Type B pancreatic cell (in vitro differentiated cells): ENCODE results near the gene RERE. TPM values are rescaled to one million over a fixed set of nuclear protein-coding genes. Genes with fewer than 3 reads are reported as not detected.
"Not testable (repeated sequence)": the region's sequence is repeated elsewhere in the genome, so short reads cannot be mapped to it uniquely, and the experiment has no call there.

ENCODE experiments used
- DNase-seq: peaks from one replicate; pipeline ENCODE4 v3.0.0; 2021; ENCODE audit warnings: mixed read lengths; ENCODE audit not compliant: unreplicated experiment; ENCODE audit errors: extremely low spot score
- H3K27ac Mint-ChIP-seq: 2 replicates; pipeline ENCODE4 v1.8.0; 2021; ENCODE audit warnings: mild to moderate bottlenecking, mixed read lengths
- H3K27me3 Mint-ChIP-seq: 2 replicates; pipeline ENCODE4 v1.8.0; 2021; ENCODE audit warnings: mixed read lengths
- H3K36me3 Mint-ChIP-seq: 2 replicates; pipeline ENCODE4 v1.8.0; 2021; ENCODE audit warnings: mixed read lengths
- H3K4me1 Mint-ChIP-seq: one replicate; pipeline ENCODE4 v1.8.0; 2021; ENCODE audit warnings: mixed read lengths; ENCODE audit not compliant: unreplicated experiment
- H3K4me3 Mint-ChIP-seq: 2 replicates; pipeline ENCODE4 v1.8.0; 2021; ENCODE audit warnings: mild to moderate bottlenecking, mixed read lengths
- H3K9me3 Mint-ChIP-seq: 2 replicates; pipeline ENCODE4 v1.8.0; 2021; ENCODE audit warnings: mixed read lengths
- total RNA-seq: library from RNA; stranded (reverse); gene quantifications from 2 replicates; pipeline ENCODE4 v1.2.1, GENCODE V29; 2021; ENCODE audit warnings: low replicate concordance
- TF ChIP-seq, protein P1 (sequence below): fragments of 200-600 bp; sonication (generic); conservative IDR thresholded peaks from 2 replicates; pipeline ENCODE4 v1.5.0; 2021; ENCODE audit warnings: antibody characterized with exemption, mild to moderate bottlenecking

The RERE gene
- total RNA-seq, 1 donor from 2014 or later: 141 TPM

DNA sequence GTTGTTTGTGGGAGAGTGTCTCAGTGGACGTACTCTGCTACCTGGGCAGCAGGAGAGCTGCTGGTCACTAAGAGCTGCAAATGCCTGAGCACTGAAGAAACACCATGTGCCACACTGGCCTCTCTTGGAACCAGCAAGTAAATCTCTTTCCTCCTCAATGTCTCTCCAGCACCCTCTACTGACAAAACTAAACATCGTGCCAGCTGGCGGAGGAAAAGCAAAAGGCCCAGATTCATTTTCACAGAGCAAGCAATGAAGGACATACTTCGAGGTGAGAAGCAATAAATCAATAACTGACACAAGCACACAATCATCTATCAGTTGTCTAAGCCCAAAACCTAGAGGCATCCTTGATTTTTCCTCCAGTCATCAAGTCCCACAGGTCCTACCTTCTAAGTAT is 78.1 kb downstream of the RERE start:
- no peak for DNase-seq
- H3K9me3 Mint-ChIP-seq: peaks cover 5% of the 10 kb centered on the region
- no peak overlapping the region for H3K4me3 Mint-ChIP-seq
- TF ChIP-seq, protein P1, sequence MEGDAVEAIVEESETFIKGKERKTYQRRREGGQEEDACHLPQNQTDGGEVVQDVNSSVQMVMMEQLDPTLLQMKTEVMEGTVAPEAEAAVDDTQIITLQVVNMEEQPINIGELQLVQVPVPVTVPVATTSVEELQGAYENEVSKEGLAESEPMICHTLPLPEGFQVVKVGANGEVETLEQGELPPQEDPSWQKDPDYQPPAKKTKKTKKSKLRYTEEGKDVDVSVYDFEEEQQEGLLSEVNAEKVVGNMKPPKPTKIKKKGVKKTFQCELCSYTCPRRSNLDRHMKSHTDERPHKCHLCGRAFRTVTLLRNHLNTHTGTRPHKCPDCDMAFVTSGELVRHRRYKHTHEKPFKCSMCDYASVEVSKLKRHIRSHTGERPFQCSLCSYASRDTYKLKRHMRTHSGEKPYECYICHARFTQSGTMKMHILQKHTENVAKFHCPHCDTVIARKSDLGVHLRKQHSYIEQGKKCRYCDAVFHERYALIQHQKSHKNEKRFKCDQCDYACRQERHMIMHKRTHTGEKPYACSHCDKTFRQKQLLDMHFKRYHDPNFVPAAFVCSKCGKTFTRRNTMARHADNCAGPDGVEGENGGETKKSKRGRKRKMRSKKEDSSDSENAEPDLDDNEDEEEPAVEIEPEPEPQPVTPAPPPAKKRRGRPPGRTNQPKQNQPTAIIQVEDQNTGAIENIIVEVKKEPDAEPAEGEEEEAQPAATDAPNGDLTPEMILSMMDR: no peak
- H3K27ac Mint-ChIP-seq: no peak overlapping the region
- peaks cover 36% of the 10 kb centered on the region for H3K36me3 Mint-ChIP-seq
- peaks cover 23% of the 10 kb centered on the region for H3K4me1 Mint-ChIP-seq
- no peaks in the 10 kb centered on the region for H3K27me3 Mint-ChIP-seq

DNA sequence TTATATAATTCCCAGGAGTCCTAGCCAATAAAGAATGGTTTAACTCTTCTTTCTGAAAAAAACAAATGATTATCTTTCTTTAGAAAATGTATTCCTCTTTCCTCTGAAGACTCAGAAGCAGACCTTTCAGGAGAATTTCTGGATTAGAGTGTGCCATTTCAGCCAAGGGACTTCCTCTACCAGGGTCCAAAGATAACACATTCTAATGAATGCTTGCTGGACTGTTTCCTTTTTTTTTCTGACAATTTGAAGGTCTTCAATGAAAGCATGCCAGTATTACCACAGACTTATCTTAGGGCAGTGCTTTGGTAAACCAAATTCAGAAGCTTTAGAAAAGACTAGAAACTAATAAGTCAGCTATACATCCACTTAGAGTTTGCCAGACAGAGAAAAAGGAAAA is 80.5 kb downstream of the RERE start:
- H3K27ac Mint-ChIP-seq: no peak overlapping the region
- H3K27me3 Mint-ChIP-seq: no peaks in the 10 kb centered on the region
- no peak for DNase-seq
- peaks cover 41% of the 10 kb centered on the region for H3K36me3 Mint-ChIP-seq
- TF ChIP-seq, protein P1: no peak
- no peak overlapping the region for H3K4me3 Mint-ChIP-seq
- H3K9me3 Mint-ChIP-seq: peaks cover 10% of the 10 kb centered on the region
- peaks cover 22% of the 10 kb centered on the region for H3K4me1 Mint-ChIP-seq

DNA sequence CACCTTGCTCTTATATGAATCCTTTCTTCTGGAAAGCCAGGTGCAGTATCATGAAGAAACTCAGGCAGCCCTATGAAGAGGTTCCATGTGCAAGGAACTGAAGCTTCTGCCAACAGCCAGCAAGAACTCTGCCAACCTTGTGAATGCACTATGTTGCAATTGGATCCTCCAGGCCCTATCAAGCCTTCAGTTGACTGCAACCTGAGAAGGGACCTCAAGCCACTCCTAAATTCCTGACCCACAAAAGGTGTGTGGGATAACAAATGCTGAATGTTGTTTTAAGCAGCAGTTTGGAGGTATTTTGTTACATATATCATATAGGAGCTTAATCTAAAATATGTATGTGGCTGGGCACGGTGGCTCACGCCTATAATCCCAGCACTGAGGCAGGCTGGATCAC is 84.0 kb downstream of the RERE start:
- peaks cover 38% of the 10 kb centered on the region for H3K36me3 Mint-ChIP-seq
- peak overlapping the region; percentile 92 for H3K27ac Mint-ChIP-seq
- TF ChIP-seq, protein P1: no peak
- H3K4me3 Mint-ChIP-seq: peak overlapping the region; percentile 28
- H3K9me3 Mint-ChIP-seq: peaks cover 5% of the 10 kb centered on the region
- no peak for DNase-seq
- H3K4me1 Mint-ChIP-seq: peaks cover 17% of the 10 kb centered on the region
- no peaks in the 10 kb centered on the region for H3K27me3 Mint-ChIP-seq

DNA sequence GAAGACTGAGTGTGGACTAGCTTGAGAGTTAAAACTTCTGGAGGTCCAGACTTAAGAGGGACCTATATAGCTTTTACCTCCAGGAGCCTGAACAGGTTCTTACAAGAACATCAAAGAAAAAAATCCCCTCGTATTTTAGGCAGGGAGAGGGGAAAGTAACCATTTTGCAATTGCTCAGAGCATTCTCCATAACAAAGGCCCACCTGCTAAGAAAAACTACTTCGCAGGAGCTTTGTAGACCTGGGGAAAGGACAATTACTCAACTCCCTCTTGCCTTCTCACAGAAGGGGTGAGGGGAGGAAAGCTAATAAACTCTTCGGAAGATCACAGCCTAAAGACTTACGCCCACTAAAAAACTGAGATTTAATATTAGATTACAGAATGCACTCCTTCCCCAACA is 86.3 kb downstream of the RERE start:
- DNase-seq: no peak
- H3K4me1 Mint-ChIP-seq: peaks cover 19% of the 10 kb centered on the region
- no peaks in the 10 kb centered on the region for H3K27me3 Mint-ChIP-seq
- peaks cover 30% of the 10 kb centered on the region for H3K36me3 Mint-ChIP-seq
- peaks cover 5% of the 10 kb centered on the region for H3K9me3 Mint-ChIP-seq
- H3K27ac Mint-ChIP-seq: no peak overlapping the region
- TF ChIP-seq, protein P1: no peak
- H3K4me3 Mint-ChIP-seq: no peak overlapping the region

DNA sequence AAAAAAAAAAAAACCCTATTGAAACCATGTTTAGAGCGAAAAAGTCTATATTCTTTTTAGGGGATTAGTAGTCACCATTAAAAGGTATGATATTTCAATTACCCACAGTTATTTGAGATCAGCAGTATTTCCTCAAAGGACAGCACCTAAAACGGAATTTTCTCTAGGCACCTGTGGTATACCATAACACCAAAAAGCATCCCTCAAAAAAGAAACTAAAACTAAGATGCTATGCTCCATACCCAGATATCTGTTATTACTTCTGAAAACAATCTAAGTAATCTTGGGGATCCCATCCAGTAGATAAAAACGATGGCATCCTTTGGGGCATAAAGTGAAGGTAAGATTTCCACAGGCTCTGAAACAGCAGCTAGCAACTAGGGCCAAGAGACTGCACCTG is 89.0 kb downstream of the RERE start:
- TF ChIP-seq, protein P1: no peak
- peaks cover 5% of the 10 kb centered on the region for H3K9me3 Mint-ChIP-seq
- no peaks in the 10 kb centered on the region for H3K27me3 Mint-ChIP-seq
- H3K4me1 Mint-ChIP-seq: peaks cover 23% of the 10 kb centered on the region
- DNase-seq: no peak
- H3K36me3 Mint-ChIP-seq: peaks cover 20% of the 10 kb centered on the region
- no peak overlapping the region for H3K27ac Mint-ChIP-seq
- H3K4me3 Mint-ChIP-seq: no peak overlapping the region

DNA sequence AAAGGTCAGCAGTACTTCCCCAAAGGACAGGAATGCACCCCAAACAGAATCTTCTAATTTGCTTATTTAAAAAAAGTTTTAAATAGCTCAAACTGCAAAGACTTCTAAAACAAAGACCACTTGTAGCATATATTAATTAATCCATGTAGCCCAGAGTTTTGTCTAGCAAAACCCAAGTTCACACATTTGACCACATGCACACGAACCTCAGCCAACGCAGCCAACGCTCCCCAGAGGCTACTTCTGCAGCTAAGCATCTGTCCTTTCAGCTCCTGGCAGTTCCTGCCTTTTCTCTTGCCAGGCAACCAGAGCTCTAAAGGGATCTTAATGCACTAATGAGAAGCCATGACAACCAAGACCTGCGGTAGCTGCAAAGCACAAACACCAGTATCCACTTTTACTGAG is 89.6 kb downstream of the RERE start:
- DNase-seq: no peak
- TF ChIP-seq, protein P1: no peak
- peaks cover 27% of the 10 kb centered on the region for H3K4me1 Mint-ChIP-seq
- no peak overlapping the region for H3K4me3 Mint-ChIP-seq
- H3K27ac Mint-ChIP-seq: no peak overlapping the region
- H3K9me3 Mint-ChIP-seq: peaks cover 5% of the 10 kb centered on the region
- peaks cover 20% of the 10 kb centered on the region for H3K36me3 Mint-ChIP-seq
- no peaks in the 10 kb centered on the region for H3K27me3 Mint-ChIP-seq

DNA sequence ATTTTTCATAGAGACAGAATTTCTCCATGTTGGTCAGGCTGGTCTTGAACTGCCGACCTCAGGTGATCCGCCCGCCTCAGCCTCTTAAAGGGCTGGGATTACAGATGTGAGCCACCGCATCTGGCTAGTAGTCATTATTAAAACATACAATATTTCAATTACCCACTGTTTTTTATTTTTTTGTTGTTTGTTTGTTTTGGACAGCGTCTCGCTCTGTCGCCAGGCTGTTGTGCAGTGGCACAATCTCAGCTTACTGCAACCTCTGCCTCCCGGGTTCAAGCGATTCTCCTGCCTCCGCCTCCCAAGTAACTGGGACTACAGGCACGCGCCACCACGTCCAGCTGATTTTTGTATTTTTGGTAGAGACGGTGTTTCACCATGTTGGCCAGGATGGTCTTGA is 90.1 kb downstream of the RERE start:
- not testable (repeated sequence) for H3K27me3 Mint-ChIP-seq, H3K27ac Mint-ChIP-seq, H3K9me3 Mint-ChIP-seq, H3K4me3 Mint-ChIP-seq, DNase-seq
- H3K36me3 Mint-ChIP-seq: peaks cover 18% of the 10 kb centered on the region
- peaks cover 28% of the 10 kb centered on the region for H3K4me1 Mint-ChIP-seq
